Measurements from ENCODE around the gene YPEL3. TPM values are rescaled to one million over a fixed set of nuclear protein-coding genes. Genes with fewer than 3 reads are reported as not detected.
"Not testable (repeated sequence)": the region's sequence is repeated elsewhere in the genome, so short reads cannot be mapped to it uniquely, and the experiment has no call there.

The YPEL3 gene
- total RNA-seq, 1 donor from 2014 or later = 57.9 TPM

DNA sequence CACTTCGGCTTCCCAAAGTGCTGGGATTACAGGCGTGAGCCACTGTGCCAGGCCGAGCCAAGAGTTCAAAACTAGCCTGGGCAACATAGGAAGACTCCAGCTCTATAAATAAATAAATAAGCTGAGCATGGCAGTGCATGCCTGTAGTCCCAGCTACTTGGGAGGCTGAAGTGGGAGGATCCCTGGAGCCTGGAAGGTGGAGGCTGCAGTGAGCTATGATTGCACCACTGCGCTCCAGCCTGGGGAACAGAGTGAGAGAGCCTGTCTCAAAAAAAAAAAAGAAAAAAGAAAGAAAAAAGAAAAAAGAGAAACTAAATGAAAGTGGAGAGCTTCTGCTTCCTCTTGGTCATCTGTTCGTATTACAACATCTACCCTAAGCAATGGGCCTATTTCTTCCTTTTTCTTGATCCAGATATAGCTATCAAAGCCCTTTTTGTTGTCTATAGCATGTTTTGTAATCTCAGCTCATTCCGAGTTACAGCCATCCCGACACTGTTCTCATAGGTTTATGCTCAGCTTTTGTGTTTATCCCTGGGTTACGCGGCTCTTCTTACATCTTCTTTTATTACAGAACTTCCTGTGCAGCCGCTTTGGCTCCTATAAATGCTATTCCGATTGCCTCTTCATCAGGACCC, 41.1 kb upstream of the YPEL3 start:
- Mint-ChIP-seq H3K27me3 (ENCODE audit: unreplicated experiment) (peaks cover 3% of the 10 kb centered on the region), H3K27ac (ENCODE audit: unreplicated experiment) (peak overlapping the region; percentile 93), H3K4me1 (ENCODE audit: low read depth, unreplicated experiment) (peaks cover 12% of the 10 kb centered on the region), H3K4me3 (ENCODE audit: unreplicated experiment) (peak overlapping the region; percentile 40), H3K36me3 (ENCODE audit: unreplicated experiment) (no peaks in the 10 kb centered on the region), H3K9me3 (ENCODE audit: unreplicated experiment) (peaks cover 6% of the 10 kb centered on the region)
- no peak for DNase-seq
- TF ChIP-seq, protein P1, sequence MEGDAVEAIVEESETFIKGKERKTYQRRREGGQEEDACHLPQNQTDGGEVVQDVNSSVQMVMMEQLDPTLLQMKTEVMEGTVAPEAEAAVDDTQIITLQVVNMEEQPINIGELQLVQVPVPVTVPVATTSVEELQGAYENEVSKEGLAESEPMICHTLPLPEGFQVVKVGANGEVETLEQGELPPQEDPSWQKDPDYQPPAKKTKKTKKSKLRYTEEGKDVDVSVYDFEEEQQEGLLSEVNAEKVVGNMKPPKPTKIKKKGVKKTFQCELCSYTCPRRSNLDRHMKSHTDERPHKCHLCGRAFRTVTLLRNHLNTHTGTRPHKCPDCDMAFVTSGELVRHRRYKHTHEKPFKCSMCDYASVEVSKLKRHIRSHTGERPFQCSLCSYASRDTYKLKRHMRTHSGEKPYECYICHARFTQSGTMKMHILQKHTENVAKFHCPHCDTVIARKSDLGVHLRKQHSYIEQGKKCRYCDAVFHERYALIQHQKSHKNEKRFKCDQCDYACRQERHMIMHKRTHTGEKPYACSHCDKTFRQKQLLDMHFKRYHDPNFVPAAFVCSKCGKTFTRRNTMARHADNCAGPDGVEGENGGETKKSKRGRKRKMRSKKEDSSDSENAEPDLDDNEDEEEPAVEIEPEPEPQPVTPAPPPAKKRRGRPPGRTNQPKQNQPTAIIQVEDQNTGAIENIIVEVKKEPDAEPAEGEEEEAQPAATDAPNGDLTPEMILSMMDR (IDR thresholded peaks at IDR 0.05; ENCODE audit: partially characterized antibody, unreplicated experiment) = no peak

DNA sequence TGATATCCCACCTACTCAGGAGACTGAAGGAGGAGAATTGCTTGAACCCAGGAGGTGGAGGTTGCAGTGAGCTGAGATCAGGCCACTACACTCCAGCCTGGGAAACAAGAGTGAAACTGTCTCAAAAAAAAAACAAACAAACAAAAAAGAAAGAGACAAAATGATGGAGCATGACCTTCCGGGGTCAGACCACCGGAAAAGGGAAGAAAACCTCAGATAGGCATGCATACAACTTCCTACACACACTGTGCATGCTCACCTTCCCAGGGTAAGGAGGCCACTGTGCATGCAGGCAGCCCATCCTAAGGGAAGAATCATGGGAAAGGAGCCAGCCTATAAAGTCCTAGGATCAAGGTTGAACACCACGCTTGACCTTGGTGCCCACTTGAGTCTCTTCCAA, 36.6 kb upstream of the YPEL3 start:
- Mint-ChIP-seq H3K36me3 (ENCODE audit: unreplicated experiment) (no peaks in the 10 kb centered on the region), H3K9me3 (ENCODE audit: unreplicated experiment) (peaks cover 3% of the 10 kb centered on the region), H3K4me1 (ENCODE audit: low read depth, unreplicated experiment) (peaks cover 12% of the 10 kb centered on the region), H3K27me3 (ENCODE audit: unreplicated experiment) (peaks cover 1% of the 10 kb centered on the region), H3K27ac (ENCODE audit: unreplicated experiment) (no peak overlapping the region), H3K4me3 (ENCODE audit: unreplicated experiment) (no peak overlapping the region)
- TF ChIP-seq, protein P1 (IDR thresholded peaks at IDR 0.05; ENCODE audit: partially characterized antibody, unreplicated experiment) = no peak
- DNase-seq = no peak

DNA sequence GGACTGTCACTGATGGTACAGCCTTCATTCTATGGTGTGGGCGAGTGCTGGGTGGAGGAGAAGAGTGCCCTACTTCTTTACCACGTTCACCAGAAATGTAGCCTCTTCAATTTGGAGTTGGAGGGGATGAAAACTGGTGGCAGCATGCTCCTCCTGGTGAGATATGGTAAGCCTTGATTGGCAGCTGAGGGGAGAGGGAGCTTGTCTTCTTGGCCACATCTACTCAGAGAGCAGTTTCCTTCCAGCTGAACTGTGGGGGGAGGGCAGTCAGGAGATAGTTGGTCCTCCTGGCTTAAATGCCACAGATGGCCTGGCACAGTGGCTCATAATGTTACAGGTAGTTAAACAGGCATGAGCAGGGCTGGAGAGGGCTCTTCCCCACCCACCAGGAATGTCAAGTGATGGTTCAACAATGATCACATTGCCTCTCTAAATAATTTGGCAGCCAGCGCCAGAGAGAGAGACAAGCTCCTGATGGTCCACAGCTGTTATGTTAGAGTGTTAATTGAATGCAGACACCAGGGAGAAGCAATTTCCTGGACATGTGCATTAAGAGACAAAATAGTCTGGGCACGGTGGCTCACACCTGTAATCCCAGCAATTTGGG, 36.0 kb upstream of the YPEL3 start:
- DNase-seq = no peak
- Mint-ChIP-seq H3K27ac (ENCODE audit: unreplicated experiment) (peak overlapping the region; percentile 38), H3K9me3 (ENCODE audit: unreplicated experiment) (no peaks in the 10 kb centered on the region), H3K4me3 (ENCODE audit: unreplicated experiment) (no peak overlapping the region), H3K27me3 (ENCODE audit: unreplicated experiment) (peaks cover 1% of the 10 kb centered on the region), H3K36me3 (ENCODE audit: unreplicated experiment) (no peaks in the 10 kb centered on the region), H3K4me1 (ENCODE audit: low read depth, unreplicated experiment) (peaks cover 8% of the 10 kb centered on the region)
- TF ChIP-seq, protein P1 (IDR thresholded peaks at IDR 0.05; ENCODE audit: partially characterized antibody, unreplicated experiment) = no peak

DNA sequence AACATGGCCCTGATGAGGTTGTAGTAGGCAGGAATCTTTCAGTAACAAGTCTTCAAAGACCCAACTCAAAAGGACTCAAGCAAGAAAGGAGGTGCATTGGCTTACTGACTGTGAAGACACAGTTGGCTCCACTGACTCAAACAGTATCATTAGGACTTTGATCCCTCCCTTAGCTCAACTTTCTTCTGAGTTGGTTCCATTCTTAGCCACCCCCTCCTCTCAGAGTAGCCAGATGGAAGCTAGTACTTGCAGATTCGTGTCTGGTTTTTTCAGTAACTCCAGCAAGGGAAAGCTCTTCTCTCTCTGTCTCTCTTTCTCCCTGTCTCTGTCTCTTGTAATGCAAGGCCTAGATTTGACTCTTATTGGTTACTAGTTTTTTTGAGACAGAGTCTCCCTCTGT, 32.0 kb upstream of the YPEL3 start:
- no peak overlapping the region for H3K4me3 Mint-ChIP-seq (ENCODE audit: unreplicated experiment)
- no peak for DNase-seq
- no peaks in the 10 kb centered on the region for H3K36me3 Mint-ChIP-seq (ENCODE audit: unreplicated experiment)
- H3K9me3 Mint-ChIP-seq (ENCODE audit: unreplicated experiment) = peaks cover 3% of the 10 kb centered on the region
- peaks cover 7% of the 10 kb centered on the region for H3K27me3 Mint-ChIP-seq (ENCODE audit: unreplicated experiment)
- peaks cover 10% of the 10 kb centered on the region for H3K4me1 Mint-ChIP-seq (ENCODE audit: low read depth, unreplicated experiment)
- TF ChIP-seq, protein P1 (IDR thresholded peaks at IDR 0.05; ENCODE audit: partially characterized antibody, unreplicated experiment) = no peak
- no peak overlapping the region for H3K27ac Mint-ChIP-seq (ENCODE audit: unreplicated experiment)

DNA sequence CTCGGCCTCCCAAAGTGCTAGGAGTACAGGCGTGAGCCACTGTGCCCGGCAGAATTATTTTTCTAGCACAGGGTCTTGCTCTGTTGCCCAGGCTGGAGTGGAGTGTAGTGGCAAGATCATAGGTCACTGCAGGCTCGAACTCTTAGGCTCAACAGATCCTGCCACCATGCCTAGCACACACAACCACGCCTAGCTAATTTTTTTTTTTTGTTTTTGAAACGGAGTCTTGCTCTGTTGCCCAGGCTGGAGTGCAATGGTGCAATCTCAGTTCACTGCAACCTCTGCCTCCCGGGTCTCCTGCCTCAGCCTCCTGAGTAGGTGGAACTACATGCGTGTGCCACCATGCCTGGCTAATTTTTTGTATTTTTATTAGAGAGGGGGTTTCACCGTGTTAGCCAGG, 29.7 kb upstream of the YPEL3 start:
- H3K9me3 Mint-ChIP-seq (ENCODE audit: unreplicated experiment); H3K27ac Mint-ChIP-seq (ENCODE audit: unreplicated experiment); H3K27me3 Mint-ChIP-seq (ENCODE audit: unreplicated experiment); H3K4me3 Mint-ChIP-seq (ENCODE audit: unreplicated experiment); H3K4me1 Mint-ChIP-seq (ENCODE audit: low read depth, unreplicated experiment); DNase-seq; H3K36me3 Mint-ChIP-seq (ENCODE audit: unreplicated experiment): not testable (repeated sequence)
